Panc1 (cell line): Measurements from ENCODE around the gene HNRNPU.

ENCODE experiments used
- CTCF ChIP-seq: fragments of 450-650 bp; IDR thresholded peaks from 2 replicates; pipeline ENCODE4 v1.5.1; 2017; ENCODE audit warnings: mild to moderate bottlenecking
- POLR2AphosphoS5 ChIP-seq: IDR thresholded peaks from 2 replicates; pipeline ENCODE4 v1.6.1; 2012; ENCODE audit warnings: mild to moderate bottlenecking, low read depth, low read length, moderate library complexity
- REST ChIP-seq, 2 experiments: IDR thresholded peaks; 2 replicates each; pipeline ENCODE4 v1.6.1; 2011 to 2012; ENCODE audit warnings: low read depth in 2 of 2, control low read depth in 1 of 2, low read length in 1 of 2, mild to moderate bottlenecking in 1 of 2, moderate library complexity in 1 of 2; ENCODE audit not compliant: insufficient read depth in 1 of 2

- TF ChIP-seq CTCF (no peak), POLR2AphosphoS5 (no peak), REST (IDR thresholded peaks at IDR 0.05; ENCODE audit: insufficient read depth in 1 of 2, low read depth in 2 of 2, low read length in 1 of 2) (no peak)
These were observed 6.0 kb downstream of the HNRNPU start for GRCh38 chr1:244858357-244858756.
